HCT116 (cell line): ENCODE measurements around the gene SP140L. TPM values are rescaled to one million over a fixed set of nuclear protein-coding genes. Genes with fewer than 3 reads are reported as not detected.
"Not testable (repeated sequence)": the region's sequence is repeated elsewhere in the genome, so short reads cannot be mapped to it uniquely, and the experiment has no call there.

ENCODE experiments used
- ATAC-seq: fragments of 200-7000 bp; cut with Tn5 transposase; 2 replicates; pipeline ENCODE4 v1.9.1; 2020; ENCODE audit warnings: mild to moderate bottlenecking, moderate library complexity
- BruUV-seq: library from RNA; stranded (reverse); fragments of 400-500 nt; replicated peaks from 2 replicates; lab custom pipeline; 2021; lab: Mats Ljungman, UMichigan
- CTCF ChIA-PET: fragments of 300-600 bp; sonication (Branson Sonifier 250); formaldehyde crosslinking; loops from one replicate; lab custom pipeline; 2021; ENCODE audit warnings: antibody characterized with exemption; lab: Charles Lee
- POLR2A ChIA-PET: fragments of 300-600, 350-600 bp; sonication (Branson Sonifier 250); formaldehyde crosslinking; loops from one replicate; lab custom pipeline; 2021; ENCODE audit warnings: antibody characterized with exemption; lab: Charles Lee
- RAD21 ChIA-PET, 2 experiments: fragments of 300-600 bp; sonication (Branson Sonifier 250); formaldehyde crosslinking; loops; one replicate each; lab custom pipeline; 2023; ENCODE audit warnings: low total read pairs in 2 of 2; ENCODE audit not compliant: uncharacterized antibody in 2 of 2, unreplicated experiment in 2 of 2, low non-redundant PET in 1 of 2; lab: Charles Lee
- DNase-seq: peaks from one replicate; pipeline ENCODE4 v3.0.0-alpha.2; 2010; ENCODE audit warnings: low read depth, low spot score
- H2AFZ ChIP-seq: fragments of 200-600 bp; shearing (Covaris generic), sonication (generic); 2 replicates; pipeline ENCODE4 v1.6.1; 2017; ENCODE audit warnings: low read depth, mixed run types, mixed read lengths, antibody characterized with exemption, low read length; ENCODE audit not compliant: poor library complexity, severe bottlenecking
- H3K27ac ChIP-seq: 2 replicates; pipeline ENCODE4 v1.5.1; 2012; ENCODE audit warnings: low read depth, low read length
- H3K27me3 ChIP-seq: fragments of 200-600 bp; sonication (generic); 2 replicates; pipeline ENCODE4 v1.6.1; 2016; ENCODE audit warnings: mixed run types, low read length, mixed read lengths; ENCODE audit not compliant: insufficient read depth
- H3K36me3 ChIP-seq, 2 experiments: fragments of 200-500 bp in 1 of 2; fragments of 200-600 bp in 1 of 2; sonication (Bioruptor generic) in 1 of 2; sonication (generic) in 1 of 2; 2 replicates each; pipeline versions ENCODE4 v1.5.1 to v1.6.1; 2014 to 2016; ENCODE audit warnings: low read length in 2 of 2, inconsistent platforms in 1 of 2, mixed read lengths in 1 of 2, mixed run types in 1 of 2; ENCODE audit not compliant: insufficient read depth in 2 of 2, control insufficient read depth in 1 of 2
- H3K4me1 ChIP-seq, 2 experiments: fragments of 200-600 bp in 1 of 2; sonication (generic) in 1 of 2; 2 replicates each; pipeline versions ENCODE4 v1.5.1 to v1.6.1; 2012 to 2017; ENCODE audit warnings: low read length in 2 of 2, inconsistent platforms in 1 of 2, mild to moderate bottlenecking in 1 of 2, mixed read lengths in 1 of 2, mixed run types in 1 of 2, moderate library complexity in 1 of 2; ENCODE audit not compliant: insufficient read depth in 2 of 2, control insufficient read depth in 1 of 2
- H3K4me2 ChIP-seq: fragments of 200-600 bp; sonication (generic); 2 replicates; pipeline ENCODE4 v1.6.1; 2017; ENCODE audit warnings: mixed run types, low read length, mixed read lengths
- H3K4me3 ChIP-seq, 2 experiments: fragments of 200-600 bp in 1 of 2; sonication (generic) in 1 of 2; replicated peaks in 1 of 2; 2 replicates each; pipeline ENCODE4 v1.5.1; 2011 to 2016; ENCODE audit warnings: low read length in 2 of 2, control low read depth in 1 of 2, low read depth in 1 of 2, mild to moderate bottlenecking in 1 of 2, mixed read lengths in 1 of 2, mixed run types in 1 of 2
- H3K79me2 ChIP-seq: fragments of 200-600 bp; sonication (generic); 2 replicates; pipeline ENCODE4 v1.6.1; 2017; ENCODE audit warnings: mild to moderate bottlenecking, mixed run types, low read length, moderate library complexity, mixed read lengths; ENCODE audit not compliant: insufficient read depth
- H3K9ac ChIP-seq: fragments of 200-600 bp; sonication (generic); 2 replicates; pipeline ENCODE4 v1.6.1; 2016; ENCODE audit warnings: low read length, mixed read lengths
- H3K9me2 ChIP-seq: fragments of 200-600 bp; sonication (generic), shearing (Covaris generic); 2 replicates; pipeline ENCODE4 v1.6.1; 2017; ENCODE audit warnings: mixed run types, mild to moderate bottlenecking, moderate library complexity; ENCODE audit not compliant: insufficient read depth
- H3K9me3 ChIP-seq, 2 experiments: fragments of 200-500 bp in 1 of 2; fragments of 200-600 bp in 1 of 2; sonication (Bioruptor generic) in 1 of 2; sonication (generic) in 1 of 2; 2 replicates each; pipeline ENCODE4 v1.6.1; 2014 to 2017; ENCODE audit warnings: low read length in 2 of 2, mixed read lengths in 2 of 2, inconsistent platforms in 1 of 2, low read depth in 1 of 2, mild to moderate bottlenecking in 1 of 2, mixed run types in 1 of 2, moderate library complexity in 1 of 2; ENCODE audit not compliant: control insufficient read depth in 1 of 2, insufficient read depth in 1 of 2
- H4K20me1 ChIP-seq: fragments of 200-600 bp; sonication (generic), shearing (Covaris generic); 2 replicates; pipeline ENCODE4 v1.6.1; 2017; ENCODE audit warnings: mixed run types, mild to moderate bottlenecking, moderate library complexity; ENCODE audit not compliant: insufficient read depth
- CBX3 ChIP-seq: IDR thresholded peaks from 2 replicates; pipeline ENCODE4 v1.6.1; 2012; ENCODE audit warnings: low read depth
- EGR1 ChIP-seq: IDR thresholded peaks from 2 replicates; pipeline ENCODE4 v1.6.1; 2012; ENCODE audit warnings: low read depth
- ELF1 ChIP-seq: IDR thresholded peaks from 2 replicates; pipeline ENCODE4 v1.6.1; 2012; ENCODE audit warnings: low read depth, borderline replicate concordance
- REST ChIP-seq: IDR thresholded peaks from 2 replicates; pipeline ENCODE4 v1.6.1; 2012; ENCODE audit warnings: low read depth
- ZBTB33 ChIP-seq: IDR thresholded peaks from 2 replicates; pipeline ENCODE4 v1.6.1; 2011; ENCODE audit warnings: mild to moderate bottlenecking, low read length, moderate library complexity; ENCODE audit not compliant: insufficient replicate concordance; ENCODE audit errors: extremely low read depth
- intact Hi-C: fragments of 100-400 bp; cut with micrococcal nuclease; formaldehyde crosslinking; loops from 2 replicates; pipeline ENCODE4 v1.10.0; 2022
- total RNA-seq: library from RNA; stranded (reverse); gene quantifications from one replicate; pipeline ENCODE4 v1.2.1, GENCODE V29; 2021; ENCODE audit not compliant: unreplicated experiment

SP140L gene
- total RNA-seq, 1 experiment from 2014 or later: 28.9 TPM

GRCh38 chr2:230282936-230283335 is 44.1 kb upstream of the SP140L start (continued):
- no peak for TF ChIP-seq CBX3
- TF ChIP-seq ELF1: no peak
- no peak for TF ChIP-seq ZBTB33
- TF ChIP-seq, all 23 proteins: peak for 0

- no peaks in the 10 kb centered on the region for H3K79me2 ChIP-seq
- no peaks in the 10 kb centered on the region for H3K36me3 ChIP-seq
- H3K4me3 ChIP-seq: no peak overlapping the region
- no peak for TF ChIP-seq EGR1
- H3K9me3 ChIP-seq: no peaks in the 10 kb centered on the region
- ChIA-PET CTCF (no interaction called here), POLR2A (no interaction called here), RAD21 (no interaction called here)
- H3K9ac ChIP-seq: no peak overlapping the region
- no peak overlapping the region for H3K4me2 ChIP-seq
- DNase-seq: no peak
- ATAC-seq: no peak
- H3K4me1 ChIP-seq: no peaks in the 10 kb centered on the region
- H3K27me3 ChIP-seq: no peaks in the 10 kb centered on the region
- H4K20me1 ChIP-seq: no peaks in the 10 kb centered on the region
- H3K9me2 ChIP-seq: no peaks in the 10 kb centered on the region
- intact Hi-C loops: no loop called here
- no TSS peak for BruUV-seq
- no peak overlapping the region for H3K27ac ChIP-seq
- H2AFZ ChIP-seq: no peak overlapping the region
These were observed 40.9 kb upstream of the SP140L start for GRCh38 chr2:230286048-230286447.

- H3K4me1 ChIP-seq, POLR2A ChIA-PET, H3K36me3 ChIP-seq, CTCF ChIA-PET, H3K27ac ChIP-seq, H3K27me3 ChIP-seq, DNase-seq, intact Hi-C loops, H3K4me3 ChIP-seq, H3K79me2 ChIP-seq, H4K20me1 ChIP-seq, H2AFZ ChIP-seq, H3K9me3 ChIP-seq, RAD21 ChIA-PET, BruUV-seq, H3K9ac ChIP-seq, H3K4me2 ChIP-seq, ATAC-seq, H3K9me2 ChIP-seq: not testable (repeated sequence)
- TF ChIP-seq REST: peak; percentile 83
These were observed 37.7 kb upstream of the SP140L start for GRCh38 chr2:230289311-230289710.
